Activated naive CD4-positive, alpha-beta T cell (primary cell): ENCODE results near the gene CITED2.
"Not testable (repeated sequence)": the region's sequence is repeated elsewhere in the genome, so short reads cannot be mapped to it uniquely, and the experiment has no call there.

Experiments used
- DNase-seq, 4 experiments: peaks; one replicate each; lab custom pipeline; 2025; lab: John Stamatoyannopoulos, UW

Gene CITED2

DNA sequence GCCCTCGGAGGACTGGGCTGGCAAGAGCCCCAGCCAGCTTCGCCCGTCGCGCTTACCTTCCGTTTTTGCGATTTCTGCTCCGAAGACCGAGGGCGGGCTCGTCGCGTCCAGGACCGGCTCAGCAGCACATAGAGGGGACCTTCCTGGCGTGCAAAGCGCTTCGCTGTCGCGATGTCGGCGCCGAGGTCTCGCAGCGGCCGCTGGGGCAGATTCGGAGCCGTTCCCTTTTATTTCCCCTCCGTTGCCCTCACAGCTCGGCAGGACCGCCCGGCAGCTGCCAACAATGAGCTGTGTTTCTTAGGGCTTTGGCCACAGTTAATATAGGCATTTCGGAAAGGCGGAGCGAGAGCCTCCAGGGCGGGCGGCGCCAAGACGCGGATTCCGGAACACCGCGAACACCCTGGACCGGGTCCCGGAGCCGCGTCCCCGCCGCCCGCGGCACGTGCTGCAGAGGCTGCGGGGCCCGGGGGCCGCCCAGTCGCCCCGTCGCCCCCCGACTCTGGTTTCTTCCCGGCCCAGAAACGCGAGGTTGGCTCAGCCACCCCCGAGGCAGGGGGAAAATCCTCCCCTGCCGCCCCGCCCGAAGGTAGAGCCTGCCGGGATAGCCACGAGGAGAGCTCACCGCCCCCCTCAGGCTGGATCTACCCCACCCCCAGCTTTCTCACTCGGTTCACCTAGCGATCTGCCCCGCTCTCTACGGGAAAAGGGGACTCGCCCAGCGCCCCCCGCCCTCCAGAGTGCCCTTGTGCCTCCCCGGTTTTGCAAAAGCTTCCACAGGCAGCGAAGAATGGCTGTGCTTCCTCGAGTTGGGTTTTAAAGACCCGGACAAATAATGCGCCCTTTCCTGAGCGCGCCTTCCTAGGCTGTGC lies at the start of gene CITED2:
Gene CITED2, minus strand, starts transcription at position 292 of the 869 bp plus-strand sequence. CDS start 704 bp downstream, outside the sequence.
- DNase-seq, result peak; percentile 84 to 92 (median 88)

GRCh38 chr6:139423037-139423703 lies 48.7 kb upstream of the CITED2 start:
- DNase-seq, result no peak

DNA sequence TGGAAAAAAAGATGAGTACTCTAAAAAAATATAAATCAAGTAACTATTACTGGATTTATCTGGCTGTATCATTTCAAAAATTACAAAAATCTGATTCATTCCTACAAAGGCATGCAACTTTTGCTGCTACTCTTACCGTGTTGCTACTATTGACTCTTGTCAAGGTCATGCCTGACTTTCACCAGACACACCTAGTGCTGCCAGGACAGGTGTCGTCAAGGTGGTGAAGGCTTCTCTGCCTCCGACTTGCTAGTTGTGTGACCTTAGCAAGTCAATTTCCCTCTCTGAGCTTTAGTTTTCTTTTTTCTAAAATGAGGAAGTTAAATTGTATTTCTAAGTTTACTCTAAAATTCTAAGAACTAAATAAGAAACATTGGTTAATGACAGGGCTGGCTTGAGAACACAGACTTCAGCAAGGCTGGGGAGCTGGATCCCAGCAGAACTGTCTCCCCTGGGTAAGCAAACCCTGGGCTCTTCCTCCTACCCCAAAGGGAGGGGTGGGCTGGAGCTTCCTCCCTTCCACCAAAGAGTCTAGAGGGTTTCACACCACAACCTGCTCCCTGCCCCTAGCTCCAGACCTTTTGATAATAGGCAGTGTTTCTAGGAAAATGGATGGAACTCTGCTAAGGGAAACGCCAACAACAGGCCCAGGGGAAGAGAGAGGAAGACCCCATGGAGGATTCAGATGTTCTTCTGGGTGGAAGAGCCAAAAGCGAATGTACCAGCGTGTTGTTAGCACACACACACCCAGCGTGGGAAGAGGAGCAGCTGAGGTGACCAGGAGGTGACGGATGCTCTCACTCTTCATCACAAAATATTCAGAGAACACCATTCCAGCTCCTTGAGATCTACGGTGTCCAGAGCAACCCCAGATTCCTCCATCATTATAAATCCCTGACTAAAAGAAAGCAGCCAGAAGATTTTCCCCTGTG lies 47.9 kb upstream of the CITED2 start:
- DNase-seq, result no peak

GRCh38 chr6:139418481-139419132 lies 44.2 kb upstream of the CITED2 start:
- no peak for DNase-seq

DNA sequence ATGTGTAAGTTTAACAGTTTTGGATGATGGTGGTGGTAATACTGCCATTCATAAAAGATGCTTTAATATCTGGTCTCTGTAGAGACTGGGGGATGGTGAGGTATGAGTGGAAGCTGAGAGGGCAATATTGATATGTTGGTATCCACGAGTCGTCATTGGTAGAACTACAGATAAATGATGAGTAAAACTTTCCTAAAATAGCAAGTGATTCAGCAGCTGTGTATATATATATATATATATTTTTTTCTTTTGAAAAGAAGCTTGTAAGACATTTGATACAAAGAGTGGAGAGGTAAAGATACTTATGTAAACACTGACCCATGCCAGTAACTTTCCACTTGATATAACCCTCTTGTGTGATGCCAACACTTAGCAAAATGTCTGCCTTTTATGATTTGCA lies 41.7 kb upstream of the CITED2 start:
- no peak for DNase-seq

GRCh38 chr6:139415365-139415764 lies 40.9 kb upstream of the CITED2 start:
- no peak for DNase-seq

DNA sequence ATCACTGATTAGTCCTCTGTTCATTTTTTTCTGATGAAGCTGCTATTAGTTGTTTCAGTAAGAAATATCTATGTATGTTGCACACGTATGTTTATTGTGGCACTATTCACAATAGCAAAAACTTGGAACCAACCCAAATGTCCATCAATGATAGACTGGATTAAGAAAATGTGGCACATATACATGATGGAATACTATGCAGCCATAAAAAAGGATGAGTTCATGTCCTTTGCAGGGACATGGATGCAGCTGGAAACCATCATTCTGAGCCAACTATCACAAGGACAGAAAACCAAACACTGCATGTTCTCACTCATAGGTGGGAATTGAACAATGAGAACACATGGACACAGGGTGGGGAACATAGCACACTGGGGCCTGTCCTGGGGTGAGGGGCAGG lies 37.7 kb upstream of the CITED2 start:
- not testable (repeated sequence) for DNase-seq

GRCh38 chr6:139409026-139409425 lies 34.6 kb upstream of the CITED2 start:
- DNase-seq, result no peak

DNA sequence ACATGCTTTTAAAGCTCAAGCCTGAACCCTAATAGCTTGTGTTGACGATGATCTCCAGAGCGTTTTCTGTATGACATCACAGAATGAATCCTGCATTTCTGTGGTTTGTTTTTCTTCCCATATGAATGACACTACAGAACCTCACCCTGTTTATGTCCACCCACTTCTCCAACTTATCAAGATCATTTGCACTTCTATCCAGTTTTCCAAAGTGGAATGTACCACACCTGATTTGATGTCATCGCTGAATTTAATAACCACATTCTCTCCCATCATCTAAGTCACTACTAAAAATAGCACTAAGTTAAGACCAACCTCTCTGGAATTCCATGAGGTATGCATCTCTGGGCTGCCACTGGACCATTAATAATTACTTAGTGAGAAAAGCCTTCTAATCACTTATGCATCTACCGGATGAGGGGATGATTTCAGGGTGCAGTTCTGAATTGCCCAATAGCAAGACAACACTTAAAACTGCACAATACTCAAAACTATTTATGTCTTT lies 33.3 kb upstream of the CITED2 start:
- DNase-seq, result no peak

GRCh38 chr6:139406577-139407343 lies 32.3 kb upstream of the CITED2 start:
- no peak for DNase-seq

DNA sequence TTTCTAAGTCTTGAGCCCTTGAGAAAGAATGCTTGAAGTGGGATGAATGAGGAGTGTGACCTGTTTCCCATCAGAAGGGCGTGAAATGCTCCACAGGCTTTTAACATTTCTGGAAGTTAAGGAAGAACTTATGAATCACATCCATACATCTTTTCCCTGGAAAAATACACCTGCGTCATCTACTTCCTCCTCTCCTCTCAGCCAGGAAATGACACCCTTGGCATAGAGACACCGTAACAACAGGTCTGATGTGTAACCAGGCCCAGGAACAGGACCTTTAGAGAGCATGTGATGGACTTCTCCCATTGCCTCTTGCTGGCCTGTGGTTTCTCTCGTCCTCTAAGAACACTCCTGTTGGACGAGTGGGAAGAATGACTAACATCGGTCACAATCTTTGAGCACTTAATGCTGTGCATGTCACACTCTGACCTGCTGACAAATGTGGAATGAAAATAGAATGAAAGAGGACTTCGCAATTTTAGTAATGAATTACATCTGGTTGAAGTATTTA lies 28.5 kb upstream of the CITED2 start:
- no peak for DNase-seq

- no peak for DNase-seq
Measured at GRCh38 chr6:139398658-139399057, 24.2 kb upstream of the CITED2 start.

GRCh38 chr6:139395891-139396301 lies 21.4 kb upstream of the CITED2 start:
- DNase-seq, result no peak

DNA sequence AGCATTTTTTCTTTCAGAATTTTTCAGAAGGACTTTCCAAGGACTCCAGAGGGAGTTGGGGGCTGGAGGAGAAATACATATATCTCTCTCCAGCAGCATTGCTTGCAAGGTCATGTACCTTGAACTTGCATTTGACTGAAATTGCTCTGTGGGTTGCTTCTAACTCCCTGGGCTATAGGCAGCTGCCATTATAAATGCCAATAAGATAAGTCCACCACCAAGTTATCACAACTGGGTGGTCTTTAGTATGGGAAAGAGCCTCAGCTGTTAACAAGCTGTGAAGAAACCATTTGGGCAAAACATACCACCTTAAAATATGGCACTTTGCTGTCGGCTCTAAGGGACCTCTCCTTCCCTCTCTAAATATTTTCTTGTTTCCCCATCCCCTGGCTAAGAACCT lies 20.9 kb upstream of the CITED2 start:
- DNase-seq, result no peak

DNA sequence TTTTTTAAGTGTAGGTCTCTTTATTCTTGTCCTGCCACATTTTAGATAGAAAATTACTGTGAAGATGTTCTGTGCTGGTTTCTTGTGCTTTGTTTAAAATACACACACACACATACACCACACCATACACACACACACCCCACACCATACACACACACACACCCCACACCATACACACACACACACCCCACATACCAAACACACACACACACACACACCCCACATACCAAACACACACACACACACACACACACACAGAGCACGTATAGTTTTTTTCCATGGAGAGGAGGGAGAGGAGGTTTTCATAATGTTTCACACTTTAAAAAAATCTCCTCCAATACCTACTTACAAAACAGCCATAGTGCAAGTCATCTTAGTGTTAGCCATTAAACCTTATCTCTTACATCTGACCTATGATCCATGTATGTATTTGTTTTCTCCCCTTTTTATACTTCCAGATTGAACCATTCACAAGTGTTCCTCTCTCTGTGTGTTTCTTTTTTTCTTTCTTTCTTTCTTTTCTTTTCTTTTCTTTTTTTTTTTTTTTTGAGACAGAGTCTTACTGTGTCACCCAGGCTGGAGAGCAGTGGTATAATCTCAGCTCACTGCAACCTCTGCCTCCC lies 19.7 kb upstream of the CITED2 start:
- DNase-seq, result no peak

GRCh38 chr6:139392794-139393193 lies 18.3 kb upstream of the CITED2 start:
- DNase-seq, result no peak

GRCh38 chr6:139391709-139392108 lies 17.3 kb upstream of the CITED2 start:
- DNase-seq, result no peak

DNA sequence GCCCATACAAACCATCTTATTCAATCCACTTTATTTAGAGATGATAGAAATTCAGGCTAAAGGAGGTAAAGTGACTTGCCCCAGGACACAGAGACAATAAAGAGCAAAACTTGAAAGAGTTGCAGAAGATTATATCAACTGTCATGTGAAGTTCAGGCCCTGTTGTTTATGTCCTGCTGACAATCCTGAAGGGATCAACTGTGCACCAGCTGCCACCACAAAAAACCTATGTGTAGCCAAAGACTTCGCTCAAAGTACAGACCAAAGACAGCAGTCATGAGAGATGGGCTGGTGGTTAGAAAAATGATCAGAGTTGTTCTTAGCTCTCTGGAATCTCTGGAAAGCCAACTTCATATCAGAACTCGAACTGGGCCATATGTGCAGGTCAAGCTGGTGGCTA lies 16.0 kb upstream of the CITED2 start:
- DNase-seq, result no peak

DNA sequence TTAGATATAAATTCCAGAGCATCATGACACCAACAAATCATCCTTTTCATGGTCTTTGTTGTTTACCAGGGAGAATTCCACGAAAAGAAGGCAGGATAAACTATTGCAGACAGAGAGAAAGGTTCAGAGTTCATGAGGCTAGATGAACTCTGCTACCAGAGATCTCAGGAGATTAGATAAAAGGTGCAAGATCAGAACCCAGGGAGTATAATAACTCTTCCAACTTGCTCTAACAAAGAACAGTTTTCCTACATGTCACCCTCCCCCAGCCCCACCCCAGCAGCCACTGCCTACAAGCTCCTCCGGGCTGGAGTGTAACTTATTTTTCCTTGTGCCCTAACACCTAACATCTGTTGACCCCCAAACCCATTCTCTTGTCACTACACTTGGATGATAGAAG lies 13.9 kb upstream of the CITED2 start:
- DNase-seq, result no peak

DNA sequence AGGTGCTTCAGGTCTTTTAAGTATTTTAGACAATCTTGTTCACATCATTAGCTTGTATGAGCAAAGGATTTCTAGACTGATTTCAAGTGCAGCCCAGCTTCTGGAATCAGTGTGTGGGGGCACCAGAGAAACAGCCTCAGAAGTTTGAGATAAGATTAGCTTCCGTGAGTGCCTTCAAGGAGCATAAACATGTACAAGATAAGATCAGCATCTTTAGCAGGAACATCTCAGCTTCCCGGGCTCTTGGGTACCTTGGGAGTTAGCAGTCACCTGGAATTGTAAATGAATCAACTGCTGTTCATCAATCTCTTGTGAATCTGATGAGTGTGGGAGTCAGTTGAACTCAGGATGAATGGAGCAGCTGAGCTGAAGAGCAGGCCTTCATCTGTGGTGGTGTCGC lies 12.0 kb upstream of the CITED2 start:
- no peak for DNase-seq
